ENCODE results near the gene SPEM3.

DNA sequence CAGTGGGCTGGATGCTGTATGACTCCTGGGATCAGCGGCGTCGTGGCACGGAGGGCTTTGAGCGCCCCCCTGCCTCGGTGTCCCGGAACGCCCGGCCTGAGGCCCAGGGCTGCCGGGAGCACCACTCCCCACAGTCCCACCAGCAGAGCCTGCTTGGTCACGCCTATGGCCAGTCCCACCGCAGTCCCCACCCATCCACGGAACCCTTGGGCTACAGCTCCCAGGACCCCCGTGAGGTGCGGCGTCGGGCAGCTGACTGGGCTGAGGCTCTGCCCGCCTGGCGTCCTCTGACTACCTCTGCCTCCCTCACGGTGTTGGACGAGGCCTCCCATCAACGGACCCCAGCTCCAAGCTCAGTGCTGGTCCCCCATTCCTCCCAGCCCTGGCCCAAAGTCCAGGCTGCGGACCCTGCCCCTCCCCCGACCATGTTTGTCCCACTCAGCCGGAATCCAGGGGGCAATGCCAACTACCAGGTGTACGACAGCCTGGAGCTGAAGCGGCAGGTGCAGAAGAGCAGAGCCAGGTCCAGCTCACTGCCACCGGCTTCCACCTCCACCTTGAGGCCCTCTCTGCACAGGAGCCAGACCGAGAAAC, 1.7 kb upstream of the SPEM3 start:
- TF ChIP-seq, protein P1, sequence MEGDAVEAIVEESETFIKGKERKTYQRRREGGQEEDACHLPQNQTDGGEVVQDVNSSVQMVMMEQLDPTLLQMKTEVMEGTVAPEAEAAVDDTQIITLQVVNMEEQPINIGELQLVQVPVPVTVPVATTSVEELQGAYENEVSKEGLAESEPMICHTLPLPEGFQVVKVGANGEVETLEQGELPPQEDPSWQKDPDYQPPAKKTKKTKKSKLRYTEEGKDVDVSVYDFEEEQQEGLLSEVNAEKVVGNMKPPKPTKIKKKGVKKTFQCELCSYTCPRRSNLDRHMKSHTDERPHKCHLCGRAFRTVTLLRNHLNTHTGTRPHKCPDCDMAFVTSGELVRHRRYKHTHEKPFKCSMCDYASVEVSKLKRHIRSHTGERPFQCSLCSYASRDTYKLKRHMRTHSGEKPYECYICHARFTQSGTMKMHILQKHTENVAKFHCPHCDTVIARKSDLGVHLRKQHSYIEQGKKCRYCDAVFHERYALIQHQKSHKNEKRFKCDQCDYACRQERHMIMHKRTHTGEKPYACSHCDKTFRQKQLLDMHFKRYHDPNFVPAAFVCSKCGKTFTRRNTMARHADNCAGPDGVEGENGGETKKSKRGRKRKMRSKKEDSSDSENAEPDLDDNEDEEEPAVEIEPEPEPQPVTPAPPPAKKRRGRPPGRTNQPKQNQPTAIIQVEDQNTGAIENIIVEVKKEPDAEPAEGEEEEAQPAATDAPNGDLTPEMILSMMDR (IDR thresholded peaks at IDR 0.05), result no peak
- TF ChIP-seq EZH2 (IDR thresholded peaks at IDR 0.05), result no peak
